GM23248 (cell line): ENCODE data around the gene GDF7. TPM values are rescaled to one million over a fixed set of nuclear protein-coding genes. Genes with fewer than 3 reads are reported as not detected.

ENCODE experiments used
- DNase-seq: peaks from one replicate; pipeline ENCODE4 v3.0.0-alpha.2; 2015
- H2AFZ ChIP-seq: fragments of 200-600 bp; sonication (generic); 2 replicates; pipeline ENCODE4 v1.6.1; 2016; ENCODE audit warnings: antibody characterized with exemption
- H3F3A ChIP-seq: fragments of 200-600 bp; sonication (generic); 2 replicates; pipeline ENCODE4 v1.6.1; 2016; ENCODE audit warnings: mild to moderate bottlenecking, antibody characterized with exemption, mixed run types; ENCODE audit not compliant: insufficient read depth
- H3K27ac ChIP-seq: fragments of 200-600 bp; sonication (generic); 2 replicates; pipeline ENCODE4 v1.5.1; 2016; ENCODE audit warnings: mild to moderate bottlenecking
- H3K27me3 ChIP-seq: fragments of 200-600 bp; sonication (generic); replicated peaks from 2 replicates; pipeline ENCODE4 v1.6.1; 2016; ENCODE audit warnings: mild to moderate bottlenecking; ENCODE audit not compliant: insufficient read depth
- H3K36me3 ChIP-seq: fragments of 200-600 bp; sonication (generic); 2 replicates; pipeline ENCODE4 v1.6.1; 2016; ENCODE audit warnings: low read depth, mild to moderate bottlenecking
- H3K4me1 ChIP-seq: fragments of 200-600 bp; sonication (generic); 2 replicates; pipeline ENCODE4 v1.6.1; 2016; ENCODE audit warnings: mild to moderate bottlenecking; ENCODE audit not compliant: insufficient read depth
- H3K4me2 ChIP-seq: fragments of 200-600 bp; sonication (generic); one replicate; pipeline ENCODE4 v1.6.1; 2016; ENCODE audit warnings: mild to moderate bottlenecking; ENCODE audit not compliant: unreplicated experiment
- H3K4me3 ChIP-seq: fragments of 200-600 bp; sonication (generic); 2 replicates; pipeline ENCODE4 v1.5.1; 2016; ENCODE audit warnings: mild to moderate bottlenecking
- H3K79me2 ChIP-seq: fragments of 200-600 bp; sonication (generic); 2 replicates; pipeline ENCODE4 v1.6.1; 2016; ENCODE audit warnings: mild to moderate bottlenecking; ENCODE audit not compliant: insufficient read depth
- H3K9ac ChIP-seq: fragments of 200-600 bp; sonication (generic); 2 replicates; pipeline ENCODE4 v1.6.1; 2016; ENCODE audit warnings: mild to moderate bottlenecking
- H3K9me2 ChIP-seq: fragments of 200-600 bp; sonication (generic); 2 replicates; pipeline ENCODE4 v1.6.1; 2016; ENCODE audit warnings: mixed run types, mild to moderate bottlenecking, moderate library complexity; ENCODE audit not compliant: insufficient read depth
- H3K9me3 ChIP-seq: fragments of 200-600 bp; sonication (generic); one replicate; pipeline ENCODE4 v1.6.1; 2017; ENCODE audit warnings: low read depth
- H4K20me1 ChIP-seq: fragments of 200-600 bp; sonication (generic); 2 replicates; pipeline ENCODE4 v1.6.0; 2016; ENCODE audit not compliant: insufficient read depth
- EZH2 ChIP-seq: fragments of 200-600 bp; sonication (generic); IDR thresholded peaks from 2 replicates; pipeline ENCODE4 v1.6.1; 2018; ENCODE audit warnings: antibody characterized with exemption, mild to moderate bottlenecking; ENCODE audit not compliant: insufficient read depth, poor library complexity, severe bottlenecking
- EZH2phosphoT487 ChIP-seq: fragments of 200-600 bp; sonication (generic); IDR thresholded peaks from 2 replicates; pipeline ENCODE4 v1.6.1; 2018; ENCODE audit warnings: antibody characterized with exemption, moderate library complexity, mild to moderate bottlenecking, low read depth; ENCODE audit not compliant: insufficient read depth
- WGBS, 2 experiments: methylation state at CpG; one replicate each; pipeline ENCODE4 v1.1.6; 2015 to 2017; ENCODE audit warnings: low lambda C conversion rate in 2 of 2, low coverage in 1 of 2; ENCODE audit errors: missing lambda C conversion rate in 2 of 2; 5-methylcytosine and 5-hydroxymethylcytosine counted together
- in situ Hi-C: fragments of 300-500 bp; cut with MboI; formaldehyde crosslinking; loops from 2 replicates; pipeline ENCODE4 v1.15.0; 2020
- polyA plus RNA-seq: library from polyadenylated mRNA; unstranded; fragments of >200 nt; fragmentation: Nextera tagmentation; extraction: Ambion mirVana; gene quantifications from 2 replicates; pipeline ENCODE4 v1.2.1, GENCODE V29; 2016
- total RNA-seq: library from RNA; depleted of rRNA; stranded (reverse); fragments of >200 nt; shearing (Covaris generic); gene quantifications from 2 replicates; pipeline ENCODE4 v1.2.3, GENCODE V29; 2014

GDF7 gene
- total and polyA plus RNA-seq, 2 experiments from 2014 or later, result 0.03 TPM; not detected in 1

DNA sequence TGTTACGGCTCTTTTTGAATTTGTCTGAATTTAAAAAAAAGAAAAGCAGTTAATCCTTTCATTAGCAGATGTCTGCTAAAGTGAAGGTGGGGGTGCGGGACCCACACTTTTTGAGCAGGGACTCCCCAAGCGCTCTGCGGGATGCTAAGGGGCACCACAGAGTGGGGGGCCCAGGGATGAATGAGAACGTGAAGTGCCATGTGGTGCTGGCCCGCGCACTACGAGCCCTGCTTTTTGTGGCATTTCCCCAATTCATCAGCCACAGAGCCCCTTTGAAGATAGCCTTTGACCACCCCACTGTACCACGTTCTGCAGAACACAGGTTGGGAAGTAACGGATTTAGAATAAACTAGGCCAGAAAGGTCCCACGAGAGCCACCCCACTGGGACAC lies 44.7 kb upstream of the GDF7 start:
- Histone ChIP-seq H3K9me3 (no peaks in the 10 kb centered on the region), H3K4me3 (no peak overlapping the region), H3K9ac (no peak overlapping the region), H4K20me1 (no peaks in the 10 kb centered on the region), H3K27ac (no peak overlapping the region), H3K79me2 (no peaks in the 10 kb centered on the region), H3K9me2 (no peaks in the 10 kb centered on the region), H3F3A (no peaks in the 10 kb centered on the region), H3K27me3 (no peaks in the 10 kb centered on the region), H2AFZ (no peak overlapping the region), H3K4me1 (peaks cover 14% of the 10 kb centered on the region), H3K4me2 (no peak overlapping the region), H3K36me3 (no peaks in the 10 kb centered on the region)
- TF ChIP-seq EZH2 (no peak), EZH2phosphoT487 (no peak)
- no peak for DNase-seq
- in situ Hi-C loops, result no loop called here
- WGBS, 2 experiments, result 96 to 97% methylated on average over 11 of the region's 11 CpGs

DNA sequence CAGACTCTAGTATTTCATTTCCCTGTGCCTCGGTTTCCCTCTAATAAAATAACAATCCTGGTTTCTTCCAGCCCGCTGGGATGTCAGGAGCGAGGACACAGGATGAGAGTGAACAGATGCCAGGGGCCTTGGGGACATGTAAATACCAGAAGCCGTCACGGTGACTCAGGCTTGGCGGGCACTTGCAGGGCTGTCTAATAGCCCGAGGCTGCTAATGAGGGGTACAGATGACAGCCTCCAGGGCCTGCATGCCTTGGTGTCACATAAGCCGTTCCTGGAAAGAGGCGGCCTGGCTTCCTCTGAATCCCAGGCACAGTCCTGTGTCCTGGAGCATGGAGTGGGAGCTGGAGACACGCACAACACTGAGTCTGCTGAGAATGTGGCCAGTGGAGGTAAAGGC lies 44.2 kb upstream of the GDF7 start:
- Histone ChIP-seq H3K27ac (no peak overlapping the region), H3K9ac (no peak overlapping the region), H2AFZ (no peak overlapping the region), H3K9me3 (no peaks in the 10 kb centered on the region), H3K9me2 (no peaks in the 10 kb centered on the region), H3K4me3 (no peak overlapping the region), H3K79me2 (no peaks in the 10 kb centered on the region), H3K4me2 (no peak overlapping the region), H3K4me1 (peaks cover 9% of the 10 kb centered on the region), H4K20me1 (no peaks in the 10 kb centered on the region), H3F3A (no peaks in the 10 kb centered on the region), H3K27me3 (no peaks in the 10 kb centered on the region), H3K36me3 (no peaks in the 10 kb centered on the region)
- DNase-seq, result no peak
- 71 to 75% methylated on average over 9 to 10 of the region's 10 CpGs for WGBS, 2 experiments
- in situ Hi-C loops, result no loop called here
- TF ChIP-seq EZH2 (no peak), EZH2phosphoT487 (no peak)

DNA sequence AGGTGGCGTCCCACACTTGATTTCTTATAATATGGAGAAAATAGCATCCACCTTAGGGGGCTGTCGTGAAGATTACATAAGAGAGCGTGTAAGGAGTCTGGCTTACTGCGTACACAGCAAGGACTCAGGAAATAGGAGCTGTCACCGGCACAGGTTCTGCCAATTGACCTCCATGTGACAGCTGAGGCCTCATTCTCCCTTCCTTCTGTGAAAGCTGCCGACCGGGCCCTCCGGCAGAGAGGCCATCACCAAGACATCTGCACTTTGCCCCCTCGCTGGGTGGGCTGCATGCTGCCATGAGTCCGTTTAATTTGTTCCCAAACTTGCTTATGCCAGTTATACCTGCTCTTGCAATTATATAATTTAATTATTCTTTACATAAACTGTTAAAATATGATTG lies 43.7 kb upstream of the GDF7 start:
- no peaks in the 10 kb centered on the region for H3K9me3 ChIP-seq
- no peaks in the 10 kb centered on the region for H3K27me3 ChIP-seq
- no peaks in the 10 kb centered on the region for H3K79me2 ChIP-seq
- no peak overlapping the region for H3K4me2 ChIP-seq
- peaks cover 6% of the 10 kb centered on the region for H3K4me1 ChIP-seq
- in situ Hi-C loops, result no loop called here
- H3K9ac ChIP-seq, result no peak overlapping the region
- H3F3A ChIP-seq, result no peaks in the 10 kb centered on the region
- no peak overlapping the region for H3K4me3 ChIP-seq
- no peak for DNase-seq
- no peak for TF ChIP-seq EZH2
- no peak for TF ChIP-seq EZH2phosphoT487
- WGBS, 2 experiments, result 93 to 95% methylated on average over 10 of the region's 10 CpGs
- no peaks in the 10 kb centered on the region for H3K9me2 ChIP-seq
- H3K36me3 ChIP-seq, result no peaks in the 10 kb centered on the region
- H3K27ac ChIP-seq, result no peak overlapping the region
- no peaks in the 10 kb centered on the region for H4K20me1 ChIP-seq
- H2AFZ ChIP-seq, result no peak overlapping the region

DNA sequence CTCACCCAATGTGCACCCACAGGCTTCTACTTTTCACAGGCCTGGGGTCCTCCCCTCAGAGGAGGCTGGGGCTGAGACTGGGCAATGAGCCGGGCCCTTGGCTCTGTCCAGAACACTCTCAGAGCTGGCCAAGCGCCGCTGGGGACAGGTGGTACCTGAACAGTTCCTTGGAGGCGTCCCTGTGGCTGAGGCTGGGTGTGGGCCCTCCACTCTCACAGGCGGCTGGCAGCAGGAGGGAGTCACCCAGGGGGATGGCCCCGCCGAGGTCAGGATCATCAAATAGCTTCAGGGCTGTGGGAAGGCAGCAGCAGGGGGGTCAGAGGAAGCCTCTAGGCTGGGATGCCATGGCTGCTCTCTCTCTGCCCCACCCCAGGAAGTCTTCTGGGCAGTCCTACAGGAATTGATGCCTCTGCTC lies 43.2 kb upstream of the GDF7 start:
- Histone ChIP-seq H3F3A (no peaks in the 10 kb centered on the region), H4K20me1 (no peaks in the 10 kb centered on the region), H3K36me3 (no peaks in the 10 kb centered on the region), H3K27me3 (no peaks in the 10 kb centered on the region), H2AFZ (no peak overlapping the region), H3K4me2 (no peak overlapping the region), H3K4me3 (no peak overlapping the region), H3K4me1 (peaks cover 1% of the 10 kb centered on the region; the same call in 1 of the 2 replicates), H3K79me2 (no peaks in the 10 kb centered on the region), H3K9me2 (no peaks in the 10 kb centered on the region), H3K9ac (no peak overlapping the region), H3K9me3 (no peaks in the 10 kb centered on the region), H3K27ac (no peak overlapping the region)
- TF ChIP-seq EZH2phosphoT487 (no peak), EZH2 (no peak)
- in situ Hi-C loops, result no loop called here
- no peak for DNase-seq
- 80 to 87% methylated on average over 7 of the region's 7 CpGs for WGBS, 2 experiments
